ENCODE results near the gene RSRC1.

RSRC1 gene

DNA sequence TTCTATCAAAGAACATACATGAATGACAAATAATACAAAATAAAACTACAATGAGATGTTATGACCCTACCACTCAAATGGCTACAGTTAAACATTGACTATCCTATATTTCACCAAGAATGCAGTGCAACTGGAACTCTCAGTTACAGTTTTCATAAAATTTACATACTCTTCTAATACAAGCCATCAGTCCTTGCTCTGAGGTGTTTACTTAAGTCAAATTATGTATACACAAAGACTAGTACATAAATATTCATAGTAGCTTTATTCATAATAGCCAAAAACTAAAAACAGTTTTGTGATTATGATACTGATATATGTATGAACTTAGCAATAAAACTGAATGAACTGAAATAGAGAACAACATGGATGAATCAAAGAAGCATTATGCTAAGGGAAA is 480.3 kb downstream of the RSRC1 start:
- no peaks in the 10 kb centered on the region for H3K79me2 ChIP-seq (ENCODE audit: insufficient read depth, low read length)
- no peaks in the 10 kb centered on the region for H3K27me3 ChIP-seq (ENCODE audit: low read length)
- no peak overlapping the region for H3K27ac ChIP-seq (ENCODE audit: low read depth, low read length)
- H3K9me3 ChIP-seq (ENCODE audit: insufficient read depth, low read length) = no peaks in the 10 kb centered on the region
- H3F3A ChIP-seq (ENCODE audit: insufficient read depth) = no peaks in the 10 kb centered on the region
- H3K9me2 ChIP-seq (replicated peaks; ENCODE audit: insufficient read depth, low read length) = no peaks in the 10 kb centered on the region
- H2AFZ ChIP-seq (ENCODE audit: low read depth, low read length, severe bottlenecking) = no peak overlapping the region
- no peaks in the 10 kb centered on the region for H3K36me3 ChIP-seq (ENCODE audit: low read length)
- H3K4me2 ChIP-seq (ENCODE audit: low read depth, low read length, poor library complexity, severe bottlenecking) = no peak overlapping the region
- H4K20me1 ChIP-seq (ENCODE audit: low read depth, low read length) = no peaks in the 10 kb centered on the region
- TF ChIP-seq EZH2phosphoT487 (conservative IDR thresholded peaks at IDR 0.05; ENCODE audit: low read length) = no peak
- TF ChIP-seq, protein P1, sequence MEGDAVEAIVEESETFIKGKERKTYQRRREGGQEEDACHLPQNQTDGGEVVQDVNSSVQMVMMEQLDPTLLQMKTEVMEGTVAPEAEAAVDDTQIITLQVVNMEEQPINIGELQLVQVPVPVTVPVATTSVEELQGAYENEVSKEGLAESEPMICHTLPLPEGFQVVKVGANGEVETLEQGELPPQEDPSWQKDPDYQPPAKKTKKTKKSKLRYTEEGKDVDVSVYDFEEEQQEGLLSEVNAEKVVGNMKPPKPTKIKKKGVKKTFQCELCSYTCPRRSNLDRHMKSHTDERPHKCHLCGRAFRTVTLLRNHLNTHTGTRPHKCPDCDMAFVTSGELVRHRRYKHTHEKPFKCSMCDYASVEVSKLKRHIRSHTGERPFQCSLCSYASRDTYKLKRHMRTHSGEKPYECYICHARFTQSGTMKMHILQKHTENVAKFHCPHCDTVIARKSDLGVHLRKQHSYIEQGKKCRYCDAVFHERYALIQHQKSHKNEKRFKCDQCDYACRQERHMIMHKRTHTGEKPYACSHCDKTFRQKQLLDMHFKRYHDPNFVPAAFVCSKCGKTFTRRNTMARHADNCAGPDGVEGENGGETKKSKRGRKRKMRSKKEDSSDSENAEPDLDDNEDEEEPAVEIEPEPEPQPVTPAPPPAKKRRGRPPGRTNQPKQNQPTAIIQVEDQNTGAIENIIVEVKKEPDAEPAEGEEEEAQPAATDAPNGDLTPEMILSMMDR (IDR thresholded peaks at IDR 0.05; ENCODE audit: insufficient read depth, low read length, poor library complexity, severe bottlenecking) = no peak
- no peak overlapping the region for H3K9ac ChIP-seq (ENCODE audit: low read length)
- H3K4me3 ChIP-seq (ENCODE audit: insufficient read depth, low read length, poor library complexity, severe bottlenecking) = no peak overlapping the region

All from SU-DHL-6 (cell line).